ENCODE measurements around the gene OR10K1.
"Not testable (repeated sequence)": the region's sequence is repeated elsewhere in the genome, so short reads cannot be mapped to it uniquely, and the experiment has no call there.

The OR10K1 gene, protein sequence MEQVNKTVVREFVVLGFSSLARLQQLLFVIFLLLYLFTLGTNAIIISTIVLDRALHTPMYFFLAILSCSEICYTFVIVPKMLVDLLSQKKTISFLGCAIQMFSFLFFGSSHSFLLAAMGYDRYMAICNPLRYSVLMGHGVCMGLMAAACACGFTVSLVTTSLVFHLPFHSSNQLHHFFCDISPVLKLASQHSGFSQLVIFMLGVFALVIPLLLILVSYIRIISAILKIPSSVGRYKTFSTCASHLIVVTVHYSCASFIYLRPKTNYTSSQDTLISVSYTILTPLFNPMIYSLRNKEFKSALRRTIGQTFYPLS

DNA sequence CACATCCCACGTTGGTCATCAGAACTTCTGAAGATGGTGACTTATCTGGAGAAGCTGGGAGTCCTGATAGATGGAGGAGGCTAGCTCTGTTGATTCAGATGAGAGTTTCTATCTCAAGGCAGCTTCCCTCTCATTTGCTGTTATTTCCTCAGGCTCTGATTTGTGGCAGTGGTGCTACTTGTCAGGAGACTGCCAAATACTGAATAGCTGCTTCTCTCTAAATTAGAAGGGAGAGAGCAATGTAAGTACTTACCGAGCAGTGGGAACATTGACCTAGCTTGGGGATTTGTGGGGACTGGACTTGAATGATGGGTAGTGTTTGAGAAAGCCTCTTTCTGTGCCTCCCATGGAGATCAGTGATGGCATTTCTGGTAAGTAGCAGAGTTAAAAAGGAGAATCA is at the start of gene OR10K1:
Gene OR10K1, plus strand, starts transcription at position 301 of the 400 bp plus-strand sequence. CDS start 3,728 bp downstream, outside the sequence.
- Histone ChIP-seq H3K36me3 (ENCODE audit: control insufficient read depth, insufficient read depth, low read length) (no peaks in the 10 kb centered on the region), H3K27me3 (ENCODE audit: control insufficient read depth, insufficient read depth, low read length) (no peaks in the 10 kb centered on the region), H3K4me3 (ENCODE audit: low read length) (no peak within 1 kb of the TSS), H3K9ac (ENCODE audit: low read length) (no peak within 1 kb of the TSS), H3K4me1 (ENCODE audit: control insufficient read depth, insufficient read depth, low read length) (no peaks in the 10 kb centered on the region), H3K27ac (ENCODE audit: low read depth, low read length) (no peak within 1 kb of the TSS)

- no peaks in the 10 kb centered on the region for H3K27me3 ChIP-seq (ENCODE audit: control insufficient read depth, insufficient read depth, low read length)
- no peaks in the 10 kb centered on the region for H3K36me3 ChIP-seq (ENCODE audit: control insufficient read depth, insufficient read depth, low read length)
- no peak overlapping the region for H3K4me3 ChIP-seq (ENCODE audit: low read length)
- H3K9ac ChIP-seq (ENCODE audit: low read length): no peak overlapping the region
- H3K27ac ChIP-seq (ENCODE audit: low read depth, low read length): no peak overlapping the region
- H3K4me1 ChIP-seq (ENCODE audit: control insufficient read depth, insufficient read depth, low read length): no peaks in the 10 kb centered on the region
Observed at GRCh38 chr1:158414651-158415345, 46.8 kb upstream of the OR10K1 start.

DNA sequence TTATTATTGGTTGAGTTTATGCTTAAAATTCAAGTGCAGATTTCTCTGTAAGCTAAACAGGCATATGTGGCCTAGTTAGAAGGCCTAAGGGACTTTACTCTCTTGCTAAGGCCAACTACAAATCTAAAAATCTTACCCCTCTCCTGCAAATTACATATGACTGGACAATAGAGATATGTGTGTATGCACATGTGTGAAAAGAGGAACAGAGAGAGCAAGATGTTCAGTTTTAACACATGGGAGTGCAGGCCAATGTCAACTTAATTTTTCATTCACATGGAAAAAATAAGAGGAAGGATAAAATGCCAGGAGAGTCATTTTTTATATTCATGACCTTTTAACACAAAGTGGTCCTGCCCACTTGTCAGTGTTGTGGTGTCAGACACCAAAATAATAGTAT is 44.0 kb upstream of the OR10K1 start:
- Histone ChIP-seq H3K4me1 (ENCODE audit: control insufficient read depth, insufficient read depth, low read length) (no peaks in the 10 kb centered on the region), H3K27ac (ENCODE audit: low read depth, low read length) (no peak overlapping the region), H3K9ac (ENCODE audit: low read length) (no peak overlapping the region), H3K36me3 (ENCODE audit: control insufficient read depth, insufficient read depth, low read length) (no peaks in the 10 kb centered on the region), H3K27me3 (ENCODE audit: control insufficient read depth, insufficient read depth, low read length) (no peaks in the 10 kb centered on the region), H3K4me3 (ENCODE audit: low read length) (no peak overlapping the region)

- Histone ChIP-seq H3K9ac (ENCODE audit: low read length) (no peak overlapping the region), H3K27me3 (ENCODE audit: control insufficient read depth, insufficient read depth, low read length) (no peaks in the 10 kb centered on the region), H3K36me3 (ENCODE audit: control insufficient read depth, insufficient read depth, low read length) (no peaks in the 10 kb centered on the region), H3K4me1 (ENCODE audit: control insufficient read depth, insufficient read depth, low read length) (no peaks in the 10 kb centered on the region), H3K4me3 (ENCODE audit: low read length) (no peak overlapping the region), H3K27ac (ENCODE audit: low read depth, low read length) (no peak overlapping the region)
Observed at GRCh38 chr1:158422212-158422611, 39.4 kb upstream of the OR10K1 start.

- H3K27ac ChIP-seq (ENCODE audit: low read depth, low read length): no peak overlapping the region
- no peaks in the 10 kb centered on the region for H3K36me3 ChIP-seq (ENCODE audit: control insufficient read depth, insufficient read depth, low read length)
- H3K4me3 ChIP-seq (ENCODE audit: low read length): no peak overlapping the region
Observed at GRCh38 chr1:158425027-158425426, 36.6 kb upstream of the OR10K1 start.

DNA sequence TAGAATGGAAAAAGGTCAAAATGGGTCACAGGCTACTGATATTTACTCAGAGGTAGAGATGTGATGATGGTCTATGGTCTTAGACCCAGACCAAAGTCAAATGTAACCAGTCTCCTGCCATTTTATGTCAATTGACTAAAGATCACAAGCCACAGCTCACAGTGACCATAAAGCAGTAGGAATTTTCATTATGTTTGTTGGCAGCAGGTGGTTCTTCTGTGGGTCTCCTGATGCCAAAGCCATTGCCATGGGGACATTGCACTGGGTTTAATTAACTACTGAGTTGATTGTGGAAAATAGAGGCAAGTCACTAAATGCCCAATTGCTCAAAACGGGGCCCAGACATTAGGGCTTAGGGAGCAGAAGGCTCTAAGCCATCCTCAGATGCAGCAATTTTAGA is 35.5 kb upstream of the OR10K1 start, which contains the start of gene OR10K2:
Gene OR10K2, minus strand, starts transcription at position 101 of the 400 bp plus-strand sequence. CDS start 5,371 bp downstream, outside the sequence.
- Histone ChIP-seq H3K4me3 (ENCODE audit: low read length) (no peak within 1 kb of the TSS), H3K9ac (ENCODE audit: low read length) (no peak within 1 kb of the TSS), H3K36me3 (ENCODE audit: control insufficient read depth, insufficient read depth, low read length) (no peaks in the 10 kb centered on the region), H3K27me3 (ENCODE audit: control insufficient read depth, insufficient read depth, low read length) (no peaks in the 10 kb centered on the region), H3K27ac (ENCODE audit: low read depth, low read length) (no peak within 1 kb of the TSS), H3K4me1 (ENCODE audit: control insufficient read depth, insufficient read depth, low read length) (no peaks in the 10 kb centered on the region)

More at GRCh38 chr1:158425027-158425426, 36.6 kb upstream of the OR10K1 start:
- Histone ChIP-seq H3K9ac (ENCODE audit: low read length) (no peak overlapping the region), H3K4me1 (ENCODE audit: control insufficient read depth, insufficient read depth, low read length) (no peaks in the 10 kb centered on the region), H3K27me3 (ENCODE audit: control insufficient read depth, insufficient read depth, low read length) (no peaks in the 10 kb centered on the region)

- not testable (repeated sequence) for H3K4me3 ChIP-seq (ENCODE audit: low read length); H3K27ac ChIP-seq (ENCODE audit: low read depth, low read length); H3K27me3 ChIP-seq (ENCODE audit: control insufficient read depth, insufficient read depth, low read length); H3K36me3 ChIP-seq (ENCODE audit: control insufficient read depth, insufficient read depth, low read length); H3K9ac ChIP-seq (ENCODE audit: low read length); H3K4me1 ChIP-seq (ENCODE audit: control insufficient read depth, insufficient read depth, low read length)
Observed at GRCh38 chr1:158430163-158430562, 31.5 kb upstream of the OR10K1 start.

- Histone ChIP-seq H3K27ac (ENCODE audit: low read depth, low read length) (no peak overlapping the region), H3K27me3 (ENCODE audit: control insufficient read depth, insufficient read depth, low read length) (no peaks in the 10 kb centered on the region), H3K4me1 (ENCODE audit: control insufficient read depth, insufficient read depth, low read length) (no peaks in the 10 kb centered on the region), H3K36me3 (ENCODE audit: control insufficient read depth, insufficient read depth, low read length) (no peaks in the 10 kb centered on the region), H3K4me3 (ENCODE audit: low read length) (no peak overlapping the region), H3K9ac (ENCODE audit: low read length) (no peak overlapping the region)
Observed at GRCh38 chr1:158434741-158435140, 26.9 kb upstream of the OR10K1 start.

- Histone ChIP-seq H3K9ac (ENCODE audit: low read length) (no peak overlapping the region), H3K27ac (ENCODE audit: low read depth, low read length) (no peak overlapping the region), H3K4me3 (ENCODE audit: low read length) (no peak overlapping the region), H3K36me3 (ENCODE audit: control insufficient read depth, insufficient read depth, low read length) (no peaks in the 10 kb centered on the region), H3K27me3 (ENCODE audit: control insufficient read depth, insufficient read depth, low read length) (no peaks in the 10 kb centered on the region), H3K4me1 (ENCODE audit: control insufficient read depth, insufficient read depth, low read length) (no peaks in the 10 kb centered on the region)
Observed at GRCh38 chr1:158445376-158445775, 16.3 kb upstream of the OR10K1 start.

- Histone ChIP-seq H3K36me3 (ENCODE audit: control insufficient read depth, insufficient read depth, low read length) (no peaks in the 10 kb centered on the region), H3K27me3 (ENCODE audit: control insufficient read depth, insufficient read depth, low read length) (no peaks in the 10 kb centered on the region), H3K27ac (ENCODE audit: low read depth, low read length) (no peak overlapping the region), H3K4me1 (ENCODE audit: control insufficient read depth, insufficient read depth, low read length) (no peaks in the 10 kb centered on the region), H3K9ac (ENCODE audit: low read length) (no peak overlapping the region), H3K4me3 (ENCODE audit: low read length) (no peak overlapping the region)
Observed at GRCh38 chr1:158454537-158454936, 7.1 kb upstream of the OR10K1 start.

GRCh38 chr1:158457246-158457645 is 4.4 kb upstream of the OR10K1 start:
- Histone ChIP-seq H3K4me1 (ENCODE audit: control insufficient read depth, insufficient read depth, low read length) (no peaks in the 10 kb centered on the region), H3K9ac (ENCODE audit: low read length) (no peak overlapping the region), H3K27ac (ENCODE audit: low read depth, low read length) (no peak overlapping the region), H3K4me3 (ENCODE audit: low read length) (no peak overlapping the region), H3K36me3 (ENCODE audit: control insufficient read depth, insufficient read depth, low read length) (no peaks in the 10 kb centered on the region), H3K27me3 (ENCODE audit: control insufficient read depth, insufficient read depth, low read length) (no peaks in the 10 kb centered on the region)

DNA sequence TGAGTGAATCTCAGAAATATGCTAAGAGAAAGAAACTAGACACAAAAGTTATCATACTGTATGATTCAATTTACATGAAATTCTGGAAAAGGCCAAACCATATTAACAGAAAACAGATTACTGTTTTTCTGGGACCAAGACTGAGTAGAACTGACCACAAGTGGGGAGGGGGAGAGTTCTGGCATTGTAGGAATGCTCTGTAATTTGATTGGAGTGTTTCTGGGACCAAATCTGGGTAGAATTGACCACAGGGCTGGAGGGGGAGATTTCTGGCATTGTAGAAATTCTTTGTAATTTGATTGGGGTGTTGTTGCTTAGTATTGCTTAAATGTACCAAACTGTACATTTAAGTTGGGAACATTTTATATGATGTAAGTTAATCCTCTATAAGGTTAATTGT is 3.4 kb upstream of the OR10K1 start:
- H3K9ac ChIP-seq (ENCODE audit: low read length): no peak overlapping the region
- H3K4me1 ChIP-seq (ENCODE audit: control insufficient read depth, insufficient read depth, low read length): no peaks in the 10 kb centered on the region
- H3K27ac ChIP-seq (ENCODE audit: low read depth, low read length): no peak overlapping the region
- no peak overlapping the region for H3K4me3 ChIP-seq (ENCODE audit: low read length)
- no peaks in the 10 kb centered on the region for H3K27me3 ChIP-seq (ENCODE audit: control insufficient read depth, insufficient read depth, low read length)
- H3K36me3 ChIP-seq (ENCODE audit: control insufficient read depth, insufficient read depth, low read length): no peaks in the 10 kb centered on the region

DNA sequence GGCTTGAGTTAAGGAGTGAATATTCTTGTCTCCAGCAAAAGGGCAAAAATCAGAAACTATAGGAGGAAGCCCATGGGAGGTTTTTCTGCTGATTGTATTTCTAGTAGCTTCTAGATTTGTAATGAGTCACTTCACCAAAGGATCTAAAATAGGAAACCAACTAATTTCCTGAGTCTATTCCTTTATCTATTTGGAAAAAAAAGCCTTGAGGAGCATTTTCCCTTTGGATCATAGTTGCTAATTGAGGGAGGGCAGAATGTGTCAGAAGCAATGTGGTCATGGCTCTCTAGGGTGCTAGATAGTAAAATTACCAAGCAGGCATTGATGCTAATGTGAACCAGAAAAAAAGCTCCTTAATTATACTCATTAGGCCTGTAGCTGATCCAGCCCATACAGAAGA is 10.3 kb downstream of the OR10K1 start, which contains the start of gene OR10R2:
Gene OR10R2, plus strand, starts transcription at position 301 of the 400 bp plus-strand sequence. CDS start 106 bp downstream, outside the sequence.
- Histone ChIP-seq H3K4me3 (ENCODE audit: low read length) (no peak within 1 kb of the TSS), H3K27me3 (ENCODE audit: control insufficient read depth, insufficient read depth, low read length) (no peaks in the 10 kb centered on the region)

More for the DNA sequence above, 10.3 kb downstream of the OR10K1 start, which contains the start of gene OR10R2:
- H3K27ac ChIP-seq (ENCODE audit: low read depth, low read length): no peak within 1 kb of the TSS
- H3K9ac ChIP-seq (ENCODE audit: low read length): no peak within 1 kb of the TSS
- no peaks in the 10 kb centered on the region for H3K36me3 ChIP-seq (ENCODE audit: control insufficient read depth, insufficient read depth, low read length)
- no peaks in the 10 kb centered on the region for H3K4me1 ChIP-seq (ENCODE audit: control insufficient read depth, insufficient read depth, low read length)

Measured in rectal smooth muscle tissue (tissue), 1 donor.